ENCODE measurements around the gene WDR82. TPM values are rescaled to one million over a fixed set of nuclear protein-coding genes. Genes with fewer than 3 reads are reported as not detected.

The WDR82 gene
- total and polyA plus RNA-seq, 9 of the 15 experiments (the other 6 are each of a cell fraction or from before 2014, with no cell fraction given): 6.4 to 62.9 (median 37.1) TPM

- TF ChIP-seq FOXP4 (CRISPR knock-in tag; IDR thresholded peaks at IDR 0.05; ENCODE audit: borderline replicate concordance): no peak
- no peak for TF ChIP-seq MGA (IDR thresholded peaks at IDR 0.05)
Observed at GRCh38 chr3:52281981-52282801, 3.7 kb upstream of the WDR82 start (continued).
